D341Med (cell line): ENCODE measurements around the gene IQSEC1.

ENCODE experiments used
- DNase-seq: peaks from one replicate; pipeline ENCODE4 v3.0.0; 2012; ENCODE audit warnings: low spot score

IQSEC1 gene

DNA sequence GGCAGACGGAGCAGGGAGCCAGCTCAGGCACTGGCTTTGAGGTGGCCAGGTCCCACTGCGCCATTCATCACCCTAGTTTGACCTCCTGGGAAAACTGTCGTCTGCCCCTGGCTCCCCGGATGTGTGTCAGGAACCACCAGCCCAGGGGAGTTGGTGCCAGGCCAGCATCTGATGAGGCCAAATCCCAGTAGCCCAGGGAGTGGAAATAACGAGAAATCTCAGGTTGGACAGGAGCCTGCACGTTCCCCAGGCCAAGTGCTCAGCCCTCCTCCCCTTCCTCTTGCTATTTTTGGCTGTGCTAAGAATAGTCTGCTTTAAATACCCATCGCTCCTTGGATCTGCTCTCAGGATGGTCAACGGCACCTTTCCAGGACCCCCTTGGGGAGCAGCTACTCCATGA lies 138.8 kb downstream of the IQSEC1 start:
- no peak for DNase-seq

DNA sequence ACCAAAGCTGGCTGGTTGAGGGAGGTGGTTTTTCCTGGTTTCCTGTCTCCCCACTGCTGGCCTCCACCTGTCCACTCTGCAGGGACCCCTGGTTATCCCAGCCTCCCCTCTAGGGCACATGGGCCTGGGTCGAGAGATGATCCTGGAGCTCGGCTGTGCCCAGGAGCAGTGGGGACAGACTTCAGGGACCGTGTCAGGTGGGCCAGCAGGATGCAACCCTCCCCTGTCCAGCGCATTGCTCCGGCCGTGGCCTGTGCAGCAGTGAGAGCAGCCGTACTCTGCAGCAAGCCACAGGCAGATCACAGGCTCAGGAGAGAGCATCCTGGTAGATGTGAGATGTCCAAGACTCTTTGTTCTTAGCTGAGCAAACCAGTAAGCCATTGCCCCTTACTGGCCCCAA lies 139.3 kb downstream of the IQSEC1 start:
- no peak for DNase-seq

DNA sequence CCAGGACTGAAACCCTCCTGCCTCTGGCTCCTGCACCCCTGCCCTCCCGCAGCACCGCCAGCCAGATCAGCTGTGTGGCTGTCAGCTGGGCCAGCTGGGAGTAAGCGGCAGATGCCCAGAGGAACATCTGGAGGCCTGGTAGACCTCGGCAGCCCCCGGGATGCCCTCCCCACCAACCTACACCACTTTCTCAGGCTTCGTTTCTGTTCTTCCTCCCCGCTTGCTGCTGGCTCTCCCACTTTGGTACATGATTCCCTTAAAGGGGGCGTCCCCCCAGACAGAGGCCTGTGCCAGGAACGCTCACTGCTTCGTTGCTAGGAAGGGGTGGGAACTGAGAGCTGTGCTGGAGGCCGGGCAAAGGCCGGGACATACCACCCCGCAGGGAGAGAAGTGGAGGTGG lies 140.5 kb downstream of the IQSEC1 start:
- no peak for DNase-seq

DNA sequence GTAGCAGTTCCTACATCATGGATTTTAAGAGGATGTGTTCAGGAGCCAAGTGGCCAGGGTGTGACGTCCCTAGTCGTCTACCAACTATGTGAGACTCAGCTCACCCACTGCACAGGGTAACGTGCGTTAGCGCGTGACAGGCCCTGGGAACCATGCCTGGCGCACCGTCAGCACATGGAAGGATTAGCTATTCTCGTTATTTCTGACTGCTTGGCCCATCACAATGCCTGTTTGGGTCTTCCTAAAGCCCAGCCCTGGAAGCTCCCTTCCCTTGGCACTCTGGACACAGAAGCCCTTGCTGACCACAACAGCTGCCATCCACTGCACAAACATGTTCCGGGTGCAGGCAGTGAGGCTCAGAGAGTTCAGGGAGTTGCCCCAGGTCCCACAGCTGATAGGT lies 140.9 kb downstream of the IQSEC1 start:
- DNase-seq, result no peak

DNA sequence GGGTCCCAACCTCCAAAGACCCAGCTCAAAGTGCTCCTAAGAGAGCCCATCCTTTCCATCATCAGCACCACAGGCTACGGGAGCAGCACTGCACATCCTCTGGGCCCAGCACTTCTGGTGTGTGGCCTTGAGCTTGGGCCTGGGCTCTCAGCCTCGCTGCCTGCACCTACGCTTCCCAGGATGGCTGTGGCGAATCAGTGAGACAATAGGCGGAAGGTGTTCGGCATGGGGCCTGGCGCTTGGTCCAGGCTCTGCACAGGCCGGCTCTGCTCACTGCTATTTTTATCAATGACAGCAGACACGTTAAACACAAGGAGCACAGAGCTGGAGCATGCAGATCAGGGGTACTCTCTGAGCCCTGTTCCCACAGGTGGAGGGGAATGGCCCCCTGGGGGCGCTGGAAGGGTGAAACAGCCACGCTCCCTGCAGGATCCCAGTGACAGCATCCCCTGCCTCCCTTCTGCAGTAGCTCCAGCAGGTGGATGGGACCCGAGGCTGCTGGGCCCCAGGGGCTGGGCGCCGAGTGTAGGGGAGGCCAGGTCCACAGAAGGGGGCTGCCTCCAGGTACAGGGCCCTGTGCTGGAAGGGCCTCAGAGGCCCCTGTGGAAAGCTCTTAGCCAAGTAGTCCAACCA lies 141.8 kb downstream of the IQSEC1 start:
- no peak for DNase-seq

DNA sequence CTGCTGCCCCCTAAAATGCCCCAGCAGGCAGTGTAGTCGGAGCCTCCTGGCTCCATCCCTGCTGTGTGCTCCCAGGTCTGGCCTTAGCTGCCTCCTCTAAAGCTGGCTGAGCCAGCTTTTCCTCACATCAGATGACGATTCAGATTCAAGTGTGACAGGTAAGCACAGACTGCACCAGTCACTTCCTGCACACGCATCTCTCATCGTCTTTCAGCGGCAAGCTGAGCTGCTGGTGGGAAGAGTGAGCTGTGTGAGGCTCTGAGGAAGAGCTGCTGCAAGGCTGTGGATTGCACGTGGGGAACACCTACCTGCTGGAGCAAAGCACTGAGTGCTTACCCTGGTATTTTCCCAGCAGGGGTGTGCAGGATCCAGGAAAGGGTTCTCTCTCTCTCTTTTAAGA lies 143.4 kb downstream of the IQSEC1 start:
- DNase-seq, result no peak

DNA sequence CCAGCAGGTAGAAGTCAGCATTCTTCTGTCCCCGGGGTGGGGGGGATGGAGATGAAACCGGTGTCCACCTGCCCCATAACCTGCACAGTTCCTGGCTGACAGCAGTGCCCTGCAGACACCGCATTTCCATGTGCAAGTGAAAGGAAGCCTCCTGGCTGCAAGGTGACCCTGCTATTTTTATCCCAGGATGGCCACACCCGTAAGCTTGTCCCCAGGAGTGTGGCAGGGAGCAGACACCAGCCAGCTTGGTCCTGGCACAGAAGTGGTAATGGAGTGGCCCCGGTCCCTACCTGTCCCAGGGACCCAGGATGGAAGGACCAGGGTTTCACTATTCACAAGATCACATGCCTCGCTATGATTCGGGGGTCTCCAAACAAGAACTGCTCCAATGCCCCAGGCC lies 146.6 kb downstream of the IQSEC1 start:
- no peak for DNase-seq

DNA sequence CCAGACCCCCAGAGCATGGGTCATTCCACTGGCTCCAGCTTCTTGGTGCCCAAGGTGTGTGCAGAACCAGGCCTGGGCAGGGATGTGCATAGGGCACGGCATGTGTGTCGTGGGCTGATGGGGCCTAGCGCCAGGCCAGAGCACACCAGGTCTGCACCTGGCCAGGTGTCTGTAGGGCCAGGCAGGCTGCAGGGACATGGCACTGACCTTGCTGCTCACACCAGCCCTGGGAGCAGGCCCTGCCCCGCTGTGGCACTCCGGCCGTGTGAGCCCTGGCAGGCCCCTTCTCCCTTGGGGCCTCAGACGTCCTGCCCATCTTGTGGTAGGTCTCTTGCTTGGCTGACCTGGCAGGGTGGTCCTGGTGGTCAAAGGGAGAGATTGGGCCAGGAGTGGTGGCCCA lies 147.6 kb downstream of the IQSEC1 start:
- DNase-seq, result no peak

DNA sequence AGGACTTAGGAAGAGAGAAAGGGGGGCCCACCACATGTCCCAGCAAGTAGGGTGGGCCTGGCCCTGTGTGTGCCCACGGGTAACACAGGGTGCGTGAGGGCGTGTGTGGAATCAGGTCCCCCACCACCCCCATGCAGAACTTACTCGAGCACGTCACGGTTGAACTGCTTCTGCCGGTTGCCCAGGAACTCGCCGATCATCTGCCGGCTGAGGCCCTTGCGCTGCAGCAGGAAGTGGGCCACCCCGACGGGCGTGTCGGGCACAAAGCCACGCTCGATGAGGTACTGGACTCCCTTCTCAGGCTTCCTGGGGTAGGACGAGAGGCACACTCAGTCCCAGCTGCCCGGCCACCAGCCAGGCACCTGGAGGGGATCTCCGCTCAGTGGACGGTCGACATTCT lies 148.8 kb downstream of the IQSEC1 start:
- DNase-seq, result no peak

DNA sequence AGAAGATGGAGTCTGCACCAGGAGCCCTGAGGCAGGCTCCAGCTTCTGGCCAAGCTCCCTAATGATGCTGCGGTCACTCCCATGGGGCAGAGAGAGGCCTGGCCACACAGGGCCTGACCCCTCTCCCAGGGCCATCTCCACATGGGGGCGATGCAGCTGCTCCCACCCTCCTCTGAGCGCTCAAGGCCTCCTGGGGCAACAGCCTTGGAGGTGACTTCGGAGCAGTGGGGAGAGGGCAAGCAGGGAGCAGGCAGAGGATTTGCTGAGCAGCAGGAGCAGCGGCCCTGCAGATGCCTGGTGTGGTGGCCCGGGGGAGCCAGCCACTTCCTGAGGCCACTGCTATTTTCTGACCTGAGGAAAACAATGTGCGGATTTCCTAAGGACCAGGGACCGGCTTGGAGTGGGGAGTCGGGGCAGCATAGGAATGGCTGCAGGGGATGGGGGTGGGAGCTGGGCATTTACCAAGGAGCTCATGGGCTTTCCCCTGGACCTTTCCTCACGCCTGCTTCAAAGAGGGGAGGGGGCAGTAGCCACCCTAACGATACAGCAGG lies 150.3 kb downstream of the IQSEC1 start:
- peak; percentile 60 for DNase-seq

DNA sequence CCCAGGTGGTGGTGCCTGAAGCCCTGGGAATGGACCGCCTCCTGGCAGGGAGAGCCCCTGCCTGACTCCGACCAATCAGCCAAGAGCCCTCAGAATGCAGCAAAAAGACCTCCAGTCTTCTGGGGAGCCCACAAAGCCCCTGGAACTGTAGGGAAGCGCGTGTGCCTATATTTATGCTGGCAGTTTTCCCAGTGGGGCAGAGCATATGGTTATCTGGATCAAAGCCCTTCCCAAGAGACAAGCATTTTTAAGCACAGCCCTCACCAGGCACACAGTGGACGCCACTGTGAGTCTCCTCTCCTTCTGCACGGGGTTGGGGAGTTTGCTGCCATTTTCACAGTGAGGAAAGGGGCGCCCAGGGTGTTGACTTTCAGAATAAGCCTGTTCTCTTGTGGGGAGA lies 150.9 kb downstream of the IQSEC1 start:
- DNase-seq, result peak; percentile 79

DNA sequence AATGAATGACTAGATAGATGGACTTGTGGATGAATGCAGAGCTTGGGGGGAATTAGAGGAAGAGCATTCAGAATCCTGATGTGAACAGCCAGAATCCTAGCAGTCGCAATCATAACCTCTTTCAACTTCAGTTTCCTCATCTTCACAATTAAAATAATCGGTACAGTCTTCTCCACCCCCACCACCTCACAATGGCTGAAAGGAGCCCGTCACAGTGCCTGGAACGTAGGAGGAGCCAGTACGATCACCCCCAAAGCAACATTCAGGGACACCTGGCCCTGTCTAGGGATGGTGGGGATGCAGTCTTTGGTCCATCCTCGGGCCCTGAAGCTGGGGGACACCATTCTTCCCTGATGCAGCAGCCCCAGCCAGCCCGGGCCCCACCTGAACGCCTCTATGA lies 151.5 kb downstream of the IQSEC1 start:
- DNase-seq, result no peak

DNA sequence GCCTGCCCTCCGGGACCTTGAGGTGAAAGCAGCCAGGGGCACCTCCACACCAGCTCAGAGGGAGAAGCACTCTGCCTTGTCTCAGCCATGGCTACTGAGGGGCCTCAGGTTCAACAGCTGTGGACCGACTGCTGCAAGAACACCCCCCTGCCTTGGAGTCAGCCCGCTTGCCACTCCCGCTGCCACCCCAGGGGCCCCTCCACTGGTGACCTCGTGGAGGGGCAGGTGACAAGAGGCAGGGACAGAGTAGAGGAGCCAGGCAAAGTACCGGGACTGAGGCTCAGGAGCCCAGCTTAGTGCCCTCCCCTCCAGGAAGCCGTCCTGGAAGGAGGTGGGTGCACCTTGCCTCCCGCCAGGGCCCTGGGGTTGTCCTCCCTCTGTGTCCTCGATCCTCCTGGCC lies 152.3 kb downstream of the IQSEC1 start:
- no peak for DNase-seq

DNA sequence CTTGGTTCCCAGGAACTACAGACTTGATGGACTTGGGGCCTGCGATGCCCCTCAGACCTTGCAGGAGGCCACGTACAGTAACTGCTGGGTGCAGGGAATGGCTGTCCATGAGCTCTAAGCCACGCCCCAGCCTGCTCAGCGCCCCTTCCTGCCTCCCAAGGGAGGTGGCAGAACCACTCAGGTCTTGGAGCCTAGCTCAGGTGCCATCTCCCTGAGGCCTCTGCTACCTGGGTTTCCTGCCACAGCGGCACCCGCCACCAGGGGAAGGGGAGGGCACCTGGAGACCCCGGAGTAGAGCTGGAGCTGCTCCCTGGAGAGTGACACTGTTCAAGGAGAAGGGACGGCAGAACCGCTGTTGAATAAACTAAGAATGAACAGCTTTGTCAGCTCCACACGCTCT lies 154.0 kb downstream of the IQSEC1 start:
- DNase-seq, result no peak

DNA sequence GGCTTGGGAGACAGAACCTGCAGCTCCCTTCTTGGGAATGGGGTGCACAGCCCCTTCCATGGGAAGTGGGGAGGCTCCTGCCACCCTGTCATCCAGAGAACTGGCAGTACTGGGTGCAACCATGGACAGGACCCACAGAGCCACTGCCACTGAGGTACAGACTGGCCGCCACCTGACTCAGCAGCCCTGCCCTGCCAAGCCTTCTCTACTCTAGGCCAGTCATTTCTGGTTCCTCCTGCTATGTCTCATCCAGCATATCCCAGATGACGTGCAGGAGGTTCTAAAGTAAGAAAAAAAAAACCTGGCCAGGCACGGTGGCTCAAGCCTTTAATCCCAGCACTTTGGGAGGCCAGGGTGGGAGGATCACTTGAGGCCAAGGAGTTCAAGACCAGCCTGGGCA lies 155.0 kb downstream of the IQSEC1 start:
- DNase-seq, result no peak

DNA sequence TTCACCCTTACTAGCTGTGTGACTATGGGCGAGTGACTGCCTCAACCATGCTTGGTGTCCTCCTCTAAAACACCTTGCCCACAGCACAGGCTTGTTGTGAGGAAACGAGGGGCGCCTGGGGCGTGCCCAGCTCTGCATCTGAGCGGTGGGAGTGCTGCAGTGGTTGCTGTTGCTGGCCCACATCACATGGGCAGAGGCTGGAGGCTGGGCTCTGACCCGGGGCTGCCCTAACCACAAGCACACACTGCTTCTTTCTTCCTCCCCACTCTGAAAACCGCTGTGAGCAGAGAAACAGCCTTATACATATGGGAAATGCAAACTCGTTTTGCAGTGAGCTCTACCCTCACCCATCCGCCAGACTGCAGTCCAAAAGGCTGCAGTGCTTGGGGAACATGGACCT lies 157.1 kb downstream of the IQSEC1 start:
- DNase-seq, result no peak

DNA sequence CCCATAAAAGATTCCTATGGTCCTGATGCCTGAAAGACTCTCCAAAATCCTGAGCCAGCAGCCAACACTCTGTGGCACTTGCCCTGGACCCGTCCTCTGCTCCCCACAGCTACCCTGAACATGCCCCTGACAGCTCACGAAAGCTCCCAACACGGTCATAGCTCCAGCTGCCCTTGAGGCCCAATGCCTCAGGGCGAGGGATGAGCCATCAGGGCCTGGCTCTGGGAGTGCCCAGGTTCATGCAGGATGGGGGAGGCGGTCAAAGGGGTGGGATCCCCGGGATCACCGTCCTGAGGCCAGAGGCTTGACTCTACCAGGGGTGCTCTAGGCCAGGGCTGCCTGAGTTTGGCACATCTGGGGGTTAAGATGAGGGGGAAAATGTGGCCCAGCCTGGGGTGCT lies 159.1 kb downstream of the IQSEC1 start:
- no peak for DNase-seq

DNA sequence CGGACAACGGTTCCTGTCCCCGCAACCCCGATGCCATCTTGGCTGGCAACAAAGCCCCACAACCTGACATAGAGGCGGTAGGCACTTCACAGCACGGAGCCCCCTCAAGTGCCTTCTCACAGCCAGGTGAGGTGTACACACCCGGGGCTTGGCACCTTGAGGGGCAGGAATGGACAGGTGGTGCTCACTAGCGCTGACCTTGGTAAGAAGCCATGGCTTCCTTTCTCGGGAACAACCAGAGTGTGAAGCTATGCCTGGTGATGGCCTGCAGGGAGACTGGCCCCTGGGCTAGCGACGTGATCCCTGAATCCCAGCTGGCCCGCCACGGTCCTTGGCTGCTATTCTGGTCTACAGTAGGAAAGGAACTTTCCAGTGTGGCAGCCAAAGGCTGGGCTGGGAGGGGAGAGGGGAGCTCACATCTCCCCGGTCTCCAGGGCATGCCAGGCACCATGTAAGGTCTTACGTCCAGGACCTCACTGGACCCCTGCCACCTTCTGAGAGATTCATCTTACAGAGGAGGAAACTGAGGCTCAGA lies 161.3 kb downstream of the IQSEC1 start:
- DNase-seq, result no peak

DNA sequence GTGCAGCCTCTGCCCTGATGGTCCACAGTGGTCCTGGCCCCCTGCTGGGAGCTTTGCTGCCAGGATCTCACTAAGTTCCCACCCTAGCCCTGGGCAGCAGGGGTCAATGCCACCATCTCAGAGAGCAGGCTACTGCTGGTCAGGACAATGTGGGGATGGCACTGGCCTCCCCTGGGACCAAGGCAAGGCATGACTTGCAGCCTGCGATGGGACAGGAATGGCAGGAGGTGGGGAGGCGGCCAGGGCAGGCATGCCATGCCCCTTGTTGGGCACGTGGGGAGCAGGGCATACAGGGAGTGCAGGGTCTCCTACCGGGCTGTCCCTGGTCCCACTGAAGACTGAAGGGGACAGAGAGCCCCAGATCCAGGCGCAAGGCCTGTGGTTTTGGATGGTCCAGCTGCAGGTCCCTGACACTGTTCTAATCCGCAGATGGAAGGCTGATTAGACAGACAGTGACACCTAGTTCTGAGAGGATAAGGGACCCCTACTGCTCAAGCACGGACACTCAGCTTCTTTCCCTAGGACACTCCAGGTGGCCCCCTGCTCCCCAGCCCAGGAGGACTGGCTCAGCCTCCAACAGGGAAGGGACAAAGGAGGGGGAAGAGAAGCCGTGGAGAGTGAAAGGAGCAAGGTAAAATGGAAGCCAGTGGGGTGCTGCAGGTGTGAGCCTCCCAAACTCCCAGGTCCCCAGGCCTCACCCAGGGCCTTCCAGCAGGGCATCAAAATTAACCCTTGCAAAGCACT lies 162.7 kb downstream of the IQSEC1 start:
- no peak for DNase-seq

DNA sequence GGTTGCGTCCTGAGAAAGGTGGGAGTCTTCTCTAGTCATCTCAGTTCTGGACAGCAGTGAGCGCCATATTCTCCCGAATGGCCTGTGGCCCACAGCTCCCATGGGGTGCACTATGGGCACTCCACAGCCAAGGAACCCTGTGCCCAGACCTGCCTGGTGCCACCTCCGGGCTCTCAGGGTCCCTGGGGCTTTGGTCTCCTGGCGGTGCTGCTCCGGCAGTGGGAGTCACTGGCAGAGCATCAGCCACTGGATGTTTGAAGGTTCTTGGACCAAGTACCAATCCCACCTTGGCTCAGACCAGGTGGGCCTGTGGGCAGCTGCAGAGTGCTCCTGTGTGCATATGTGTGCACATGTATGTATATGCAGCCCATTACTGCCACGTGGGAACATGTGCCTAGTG lies 163.5 kb downstream of the IQSEC1 start:
- no peak for DNase-seq

DNA sequence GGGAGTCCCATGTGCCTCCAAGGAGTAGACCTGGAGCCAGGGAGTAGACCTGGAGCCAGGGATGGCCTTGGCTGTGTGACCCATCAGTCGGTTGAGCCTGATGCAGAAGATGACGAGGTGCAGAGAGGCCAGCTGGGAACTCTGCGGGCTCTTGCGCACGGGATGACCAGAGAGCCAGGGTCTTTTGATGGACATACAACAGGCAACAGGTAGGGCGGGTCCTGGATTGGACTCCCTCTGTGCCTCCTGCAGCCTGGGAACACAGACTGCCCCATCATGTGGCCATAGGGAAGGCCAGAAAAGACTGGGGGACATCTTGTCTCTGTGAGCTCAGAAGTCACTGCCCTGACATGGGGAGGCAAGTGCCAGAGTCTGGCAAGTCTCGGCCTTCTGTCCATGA lies 164.4 kb downstream of the IQSEC1 start:
- DNase-seq, result no peak

DNA sequence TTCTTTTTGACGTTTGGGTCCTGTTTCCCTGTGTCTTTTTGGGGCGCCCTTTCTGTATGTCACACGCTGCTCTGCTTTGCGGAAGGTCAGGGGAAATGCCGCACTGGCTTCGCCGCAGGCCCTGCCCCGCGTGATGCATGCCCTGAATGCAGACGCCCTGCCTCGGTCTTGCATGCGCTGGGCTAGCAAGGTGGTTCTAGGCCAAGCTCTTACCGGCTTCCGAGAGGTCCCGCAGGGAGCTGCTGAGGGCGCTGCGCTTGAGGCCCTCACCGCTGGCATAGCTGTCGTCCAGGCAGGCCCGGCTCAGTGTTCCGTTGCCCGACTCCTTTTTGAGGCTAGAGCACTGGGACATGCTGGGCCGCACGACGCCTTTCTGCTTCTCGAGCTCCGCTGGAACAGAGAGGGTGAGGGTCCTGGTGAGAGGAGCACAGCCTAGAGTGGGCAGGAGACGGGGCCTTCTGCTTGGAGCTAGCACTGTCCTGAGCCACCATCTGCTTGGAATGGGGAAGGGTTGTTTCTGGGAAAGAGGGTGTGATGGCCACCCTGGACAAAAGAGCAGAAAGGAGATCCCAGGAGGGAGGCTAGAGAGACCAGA lies 165.0 kb downstream of the IQSEC1 start:
- no peak for DNase-seq

DNA sequence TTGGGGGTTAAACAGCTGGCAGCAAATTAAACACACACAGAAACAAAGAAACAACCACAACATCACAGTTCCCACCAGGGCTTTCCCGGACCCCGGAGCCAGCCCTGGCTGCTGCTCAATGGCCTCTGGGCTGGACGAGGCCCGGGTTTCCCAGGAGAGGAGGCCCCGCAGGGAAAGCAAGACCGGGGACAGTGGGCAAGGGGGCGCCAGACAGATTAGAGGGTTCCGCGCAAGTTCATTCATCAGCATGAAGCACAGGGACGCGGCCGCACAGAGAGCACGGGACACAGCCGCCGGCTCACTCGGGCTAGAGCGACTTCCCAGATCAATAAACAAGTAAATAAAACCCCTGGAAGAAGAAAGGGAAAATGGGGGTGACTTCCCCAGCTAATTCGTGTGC lies 165.5 kb downstream of the IQSEC1 start:
- DNase-seq, result no peak
